Vagina (tissue), 2 donors: ENCODE data around the gene TP73.

Experiments used
- CTCF ChIP-seq, 3 experiments: fragments of 450-650 bp in 2 of 3; fragments of 200-600 bp in 1 of 3; sonication (generic) in 1 of 3; IDR thresholded peaks; one replicate each; pipeline ENCODE4 v1.5.1; 2017 to 2019; ENCODE audit warnings: antibody characterized with exemption in 3 of 3, mild to moderate bottlenecking in 2 of 3, moderate library complexity in 2 of 3
- POLR2A ChIP-seq, 2 donors: fragments of 450-650 bp; IDR thresholded peaks; one replicate each; pipeline ENCODE4 v1.6.1; 2017; ENCODE audit warnings: antibody characterized with exemption in 2 of 2, mild to moderate bottlenecking in 2 of 2, moderate library complexity in 2 of 2

DNA sequence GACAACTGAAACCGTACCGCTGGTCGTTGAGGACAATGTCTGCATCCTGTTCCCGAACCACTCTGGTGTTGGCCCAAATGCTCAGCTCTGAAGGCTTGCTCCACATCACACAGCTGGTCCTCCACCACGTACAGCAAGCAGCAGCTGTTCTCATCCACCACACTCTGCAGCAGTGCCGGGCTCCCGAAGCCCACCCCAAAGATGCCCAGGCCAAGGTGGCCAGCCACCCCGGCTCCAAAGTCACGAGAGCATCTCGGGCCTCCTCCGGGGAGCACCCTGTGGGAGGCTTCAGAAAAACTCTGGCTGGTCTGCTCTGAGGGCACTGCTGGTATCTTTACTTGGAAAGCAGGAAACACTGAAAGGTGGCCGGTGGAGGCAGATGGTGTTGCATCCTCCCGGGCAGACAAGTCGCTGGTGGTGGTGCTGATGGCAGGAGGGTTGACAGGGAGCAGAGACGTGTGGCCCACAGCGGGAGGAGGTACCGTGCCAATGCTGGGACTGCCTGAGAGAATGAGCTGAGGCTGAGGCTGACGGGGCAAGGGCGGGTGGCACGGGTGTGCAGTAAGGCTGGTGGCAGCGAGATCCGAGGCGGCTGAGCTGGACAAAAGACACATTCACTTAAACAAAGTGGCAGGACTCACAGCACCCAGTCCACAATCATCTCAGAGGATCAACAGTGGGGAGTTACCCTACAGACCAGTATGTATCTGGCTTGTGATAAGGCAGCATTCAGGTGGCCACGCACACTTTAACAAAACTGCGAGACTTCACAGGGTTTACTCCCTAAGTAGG, 93.5 kb downstream of the TP73 start:
- no peak for TF ChIP-seq POLR2A (IDR thresholded peaks at IDR 0.05)
- no peak for TF ChIP-seq CTCF (IDR thresholded peaks at IDR 0.05)
